K562 (cell line): Measurements from ENCODE around the gene ACOT13. TPM values are rescaled to one million over a fixed set of nuclear protein-coding genes. Genes with fewer than 3 reads are reported as not detected.

ENCODE experiments used
- BRF1 ChIP-seq: IDR thresholded peaks from 3 replicates; pipeline ENCODE4 v1.6.1; 2011; ENCODE audit warnings: borderline replicate concordance, mild to moderate bottlenecking; ENCODE audit not compliant: insufficient read length; ENCODE audit errors: extremely low read depth
- CBX5 ChIP-seq: IDR thresholded peaks from 2 replicates; pipeline ENCODE4 v1.6.1; 2014; ENCODE audit warnings: low read depth, borderline replicate concordance
- CREB3 ChIP-seq: fragments of 450-650 bp; conservative IDR thresholded peaks from 2 replicates; pipeline ENCODE4 v1.6.1; 2016; ENCODE audit warnings: missing genetic modification characterization, low read depth, mild to moderate bottlenecking, missing compliant biosample characterization, moderate library complexity
- DACH1 ChIP-seq: fragments of 450-650 bp; IDR thresholded peaks from 2 replicates; pipeline ENCODE4 v1.6.1; 2018; ENCODE audit not compliant: partially characterized antibody
- EP400 ChIP-seq: fragments of 450-650 bp; IDR thresholded peaks from 2 replicates; pipeline ENCODE4 v1.6.1; 2017; ENCODE audit warnings: antibody characterized with exemption, mild to moderate bottlenecking, moderate library complexity
- GTF2E2 ChIP-seq: fragments of 200-800 bp; sonication (Bioruptor generic); IDR thresholded peaks from 2 replicates; pipeline ENCODE4 v1.6.1; 2016; ENCODE audit warnings: missing genetic modification characterization, missing compliant biosample characterization
- KDM5B ChIP-seq: fragments of 200-600 bp; sonication (generic); IDR thresholded peaks from 2 replicates; pipeline ENCODE4 v1.6.1; 2012; ENCODE audit warnings: low read depth, mild to moderate bottlenecking, moderate library complexity, low read length, control low read depth, inconsistent platforms; ENCODE audit not compliant: insufficient replicate concordance
- MTA1 ChIP-seq: fragments of 450-650 bp; IDR thresholded peaks from 2 replicates; pipeline ENCODE4 v1.6.1; 2017; ENCODE audit warnings: borderline replicate concordance
- PREB ChIP-seq: sonication (generic); formaldehyde crosslinking; IDR thresholded peaks from 2 replicates; pipeline ENCODE4 v1.8.1; 2023; ENCODE audit warnings: mild to moderate bottlenecking, missing genetic modification reagents
- RREB1 ChIP-seq: fragments of 250-450 bp; sonication (Bioruptor Pico); IDR thresholded peaks from 2 replicates; pipeline ENCODE4 v1.4.0; 2020
- YY1 ChIP-seq, 3 experiments: IDR thresholded peaks; 2 replicates each; pipeline ENCODE4 v1.6.1; 2011; ENCODE audit warnings: low read length in 2 of 3, mild to moderate bottlenecking in 2 of 3, moderate library complexity in 2 of 3, borderline replicate concordance in 1 of 3, control low read depth in 1 of 3, low read depth in 1 of 3; ENCODE audit not compliant: insufficient read depth in 3 of 3, insufficient replicate concordance in 2 of 3, control insufficient read depth in 1 of 3, insufficient read length in 1 of 3; ENCODE audit errors: extremely low read depth in 1 of 3
- ZNF165 ChIP-seq: fragments of 250-450 bp; sonication (Bioruptor Pico); IDR thresholded peaks from 2 replicates; pipeline ENCODE4 v1.4.0; 2020; ENCODE audit warnings: borderline replicate concordance
- ZNF311 ChIP-seq: fragments of 250-450 bp; sonication (Bioruptor Pico); IDR thresholded peaks from 2 replicates; pipeline ENCODE4 v1.4.0; 2020; ENCODE audit warnings: mild to moderate bottlenecking, moderate library complexity
- polyA plus RNA-seq, 8 experiments: library from polyadenylated mRNA; depleted of rRNA in 4 of 8; stranded (reverse) in 5 of 8; unstranded in 3 of 8; fragments of >200 nt; fragmentation: Nextera tagmentation in 2 of 8; fragmentation: Illumina TruSeq in 1 of 8; extraction: Ambion mirVana in 2 of 8; extraction: Trizol in 1 of 8; gene quantifications; 2 replicates each; pipeline versions ENCODE4 v1.2.1 to v1.2.3, GENCODE V29; 2011 to 2014; ENCODE audit warnings: inconsistent platforms in 1 of 8, missing spikeins in 1 of 8
- total RNA-seq, 7 experiments: library from RNA; depleted of rRNA in 6 of 7; stranded (reverse); fragments of >200 nt in 6 of 7; fragmentation: Illumina TruSeq in 2 of 7; extraction: Trizol in 2 of 7; gene quantifications; 2 replicates each; pipeline versions ENCODE4 v1.2.1 to v1.2.3, GENCODE V29; 2011 to 2021; ENCODE audit warnings: low replicate concordance in 1 of 7
- TF ChIP-seq, protein P1 (sequence below), 2 experiments: fragments of 200-800 bp in 1 of 2; sonication (Bioruptor generic) in 1 of 2; sonication (generic) in 1 of 2; formaldehyde crosslinking in 1 of 2; IDR thresholded peaks in 1 of 2; conservative IDR thresholded peaks in 1 of 2; 2 replicates each; pipeline versions ENCODE4 v1.5.0 to v1.6.1; 2016 to 2020; ENCODE audit warnings: missing compliant biosample characterization in 1 of 2, missing genetic modification characterization in 1 of 2, missing genetic modification reagents in 1 of 2
- TF ChIP-seq, protein P2 (sequence below): sonication (generic); IDR thresholded peaks from 2 replicates; pipeline ENCODE4 v1.6.1; 2016

Gene ACOT13
- total and polyA plus RNA-seq, 9 of the 15 experiments (the other 6 are each of a cell fraction or from before 2014, with no cell fraction given), result 14.1 to 129 (median 65.7) TPM

- TF ChIP-seq CREB3 (no peak), DACH1 (no peak), PREB (no peak), RREB1 (CRISPR knock-in tag) (no peak), GTF2E2 (tag) (no peak), YY1 (IDR thresholded peaks at IDR 0.05; ENCODE audit: borderline replicate concordance in 1 of 3, control insufficient read depth in 1 of 3, extremely low read depth in 1 of 3, insufficient read depth in 3 of 3, insufficient read length in 1 of 3, insufficient replicate concordance in 2 of 3, low read depth in 1 of 3, low read length in 2 of 3) (peak in 1 of 3 experiments; percentile 61), MTA1 (no peak), KDM5B (no peak), BRF1 (no peak), EP400 (no peak), ZNF311 (no peak), ZNF165 (CRISPR knock-in tag) (no peak), CBX5 (no peak)
- TF ChIP-seq, protein P1, sequence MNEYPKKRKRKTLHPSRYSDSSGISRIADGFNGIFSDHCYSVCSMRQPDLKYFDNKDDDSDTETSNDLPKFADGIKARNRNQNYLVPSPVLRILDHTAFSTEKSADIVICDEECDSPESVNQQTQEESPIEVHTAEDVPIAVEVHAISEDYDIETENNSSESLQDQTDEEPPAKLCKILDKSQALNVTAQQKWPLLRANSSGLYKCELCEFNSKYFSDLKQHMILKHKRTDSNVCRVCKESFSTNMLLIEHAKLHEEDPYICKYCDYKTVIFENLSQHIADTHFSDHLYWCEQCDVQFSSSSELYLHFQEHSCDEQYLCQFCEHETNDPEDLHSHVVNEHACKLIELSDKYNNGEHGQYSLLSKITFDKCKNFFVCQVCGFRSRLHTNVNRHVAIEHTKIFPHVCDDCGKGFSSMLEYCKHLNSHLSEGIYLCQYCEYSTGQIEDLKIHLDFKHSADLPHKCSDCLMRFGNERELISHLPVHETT (CRISPR knock-in tag; conservative IDR thresholded peaks at IDR 0.05 in 1 of 2, IDR thresholded peaks at IDR 0.05 in 1 of 2), result peak in 1 of 2 experiments; percentile 5; a peak in 1 of 4 replicates
- TF ChIP-seq, protein P2, sequence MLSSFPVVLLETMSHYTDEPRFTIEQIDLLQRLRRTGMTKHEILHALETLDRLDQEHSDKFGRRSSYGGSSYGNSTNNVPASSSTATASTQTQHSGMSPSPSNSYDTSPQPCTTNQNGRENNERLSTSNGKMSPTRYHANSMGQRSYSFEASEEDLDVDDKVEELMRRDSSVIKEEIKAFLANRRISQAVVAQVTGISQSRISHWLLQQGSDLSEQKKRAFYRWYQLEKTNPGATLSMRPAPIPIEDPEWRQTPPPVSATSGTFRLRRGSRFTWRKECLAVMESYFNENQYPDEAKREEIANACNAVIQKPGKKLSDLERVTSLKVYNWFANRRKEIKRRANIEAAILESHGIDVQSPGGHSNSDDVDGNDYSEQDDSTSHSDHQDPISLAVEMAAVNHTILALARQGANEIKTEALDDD, result no peak
These were observed 51.7 kb downstream of the ACOT13 start (continued) for GRCh38 chr6:24718449-24719124.
